H9 (cell line): ENCODE data around the gene RNF214. TPM values are rescaled to one million over a fixed set of nuclear protein-coding genes. Genes with fewer than 3 reads are reported as not detected.

ENCODE experiments used
- DNase-seq: peaks from one replicate; pipeline ENCODE4 v3.0.0-alpha.2; 2017
- H2AFZ ChIP-seq: one replicate; pipeline ENCODE4 v1.6.1; 2013; ENCODE audit warnings: mild to moderate bottlenecking, low read length, control low read depth, moderate library complexity
- H2AK5ac ChIP-seq: 2 replicates; pipeline ENCODE4 v1.6.1; 2013; ENCODE audit warnings: low read length, control low read depth, mixed read lengths; ENCODE audit not compliant: insufficient read length
- H2BK120ac ChIP-seq: one replicate; pipeline ENCODE4 v1.6.1; 2013; ENCODE audit warnings: low read depth, mild to moderate bottlenecking, low read length, control low read depth, inconsistent platforms; ENCODE audit not compliant: poor library complexity, severe bottlenecking
- H2BK12ac ChIP-seq: 2 replicates; pipeline ENCODE4 v1.6.1; 2013; ENCODE audit warnings: low read length, control low read depth, mixed read lengths, low read depth; ENCODE audit not compliant: insufficient read length
- H2BK15ac ChIP-seq: 2 replicates; pipeline ENCODE4 v1.6.1; 2013; ENCODE audit warnings: low read depth, low read length, control low read depth
- H2BK20ac ChIP-seq: one replicate; pipeline ENCODE4 v1.6.1; 2013; ENCODE audit warnings: low read depth, mild to moderate bottlenecking, low read length, control low read depth, inconsistent platforms; ENCODE audit not compliant: poor library complexity, severe bottlenecking
- H2BK5ac ChIP-seq: 2 replicates; pipeline ENCODE4 v1.6.1; 2013; ENCODE audit warnings: low read length, control low read depth, mixed read lengths; ENCODE audit not compliant: insufficient read length
- H3K14ac ChIP-seq: 2 replicates; pipeline ENCODE4 v1.6.1; 2013; ENCODE audit warnings: low read length, control low read depth; ENCODE audit not compliant: insufficient read depth
- H3K18ac ChIP-seq: 2 replicates; pipeline ENCODE4 v1.6.1; 2013; ENCODE audit warnings: low read depth, mild to moderate bottlenecking, mixed read lengths, low read length, control low read depth; ENCODE audit not compliant: insufficient read length
- H3K23ac ChIP-seq: 2 replicates; pipeline ENCODE4 v1.6.1; 2013; ENCODE audit warnings: low read length, control low read depth, mixed read lengths, low read depth; ENCODE audit not compliant: insufficient read length
- H3K23me2 ChIP-seq: 2 replicates; pipeline ENCODE4 v1.6.1; 2013; ENCODE audit warnings: low read depth, mild to moderate bottlenecking, mixed read lengths, low read length, control low read depth; ENCODE audit not compliant: insufficient read length, poor library complexity, severe bottlenecking
- H3K27ac ChIP-seq: 2 replicates; pipeline ENCODE4 v1.5.1; 2013; ENCODE audit warnings: low read length, control low read depth, mixed read lengths, low read depth; ENCODE audit not compliant: insufficient read length
- H3K27me3 ChIP-seq: 2 replicates; pipeline ENCODE4 v1.6.1; 2013; ENCODE audit warnings: low read length, control low read depth, inconsistent platforms; ENCODE audit not compliant: insufficient read depth
- H3K4ac ChIP-seq: 2 replicates; pipeline ENCODE4 v1.6.1; 2013; ENCODE audit warnings: low read depth, mild to moderate bottlenecking, control low read depth, inconsistent platforms, low read length, moderate library complexity
- H3K4me1 ChIP-seq: 2 replicates; pipeline ENCODE4 v1.6.1; 2013; ENCODE audit warnings: low read length, control low read depth, inconsistent platforms; ENCODE audit not compliant: insufficient read depth
- H3K4me2 ChIP-seq: 2 replicates; pipeline ENCODE4 v1.6.1; 2013; ENCODE audit warnings: low read length, control low read depth, mixed read lengths; ENCODE audit not compliant: insufficient read length, insufficient read depth
- H3K56ac ChIP-seq: 2 replicates; pipeline ENCODE4 v1.6.1; 2013; ENCODE audit warnings: low read depth, mild to moderate bottlenecking, mixed read lengths, low read length, control low read depth; ENCODE audit not compliant: insufficient read length
- H3K79me1 ChIP-seq: 2 replicates; pipeline ENCODE4 v1.6.1; 2013; ENCODE audit warnings: low read depth, mild to moderate bottlenecking, moderate library complexity, low read length, control low read depth, inconsistent platforms; ENCODE audit not compliant: insufficient read depth, poor library complexity, severe bottlenecking
- H3K79me2 ChIP-seq: 2 replicates; pipeline ENCODE4 v1.6.1; 2013; ENCODE audit warnings: low read length, control low read depth, inconsistent platforms; ENCODE audit not compliant: insufficient read depth
- H3K9ac ChIP-seq: 2 replicates; pipeline ENCODE4 v1.6.1; 2013; ENCODE audit warnings: low read length, control low read depth, mixed read lengths; ENCODE audit not compliant: insufficient read length; ENCODE audit errors: extremely low read depth
- H3K9me3 ChIP-seq: one replicate; pipeline ENCODE4 v1.6.1; 2013; ENCODE audit warnings: low read depth, low read length, inconsistent platforms; ENCODE audit not compliant: control insufficient read depth
- H3T11ph ChIP-seq: one replicate; pipeline ENCODE4 v1.6.1; 2013; ENCODE audit warnings: mild to moderate bottlenecking, low read length, control low read depth, inconsistent platforms
- H4K20me1 ChIP-seq: one replicate; pipeline ENCODE4 v1.6.1; 2013; ENCODE audit not compliant: control insufficient read depth, insufficient read length, insufficient read depth
- H4K5ac ChIP-seq: 2 replicates; pipeline ENCODE4 v1.6.1; 2013; ENCODE audit warnings: low read depth, mild to moderate bottlenecking, mixed read lengths, low read length, control low read depth; ENCODE audit not compliant: insufficient read length
- H4K8ac ChIP-seq: replicated peaks from 2 replicates; pipeline ENCODE4 v1.6.1; 2013; ENCODE audit warnings: low read length, control low read depth, mixed read lengths, low read depth; ENCODE audit not compliant: insufficient read length
- H4K91ac ChIP-seq: 2 replicates; pipeline ENCODE4 v1.6.1; 2013; ENCODE audit warnings: low read depth, mild to moderate bottlenecking, moderate library complexity, mixed read lengths, low read length, control low read depth; ENCODE audit not compliant: insufficient read length
- H3K27ac Mint-ChIP-seq, 3 experiments: 2 replicates in 2 of 3; 3 replicates in 1 of 3; pipeline ENCODE4 v1.8.0; 2020 to 2021; ENCODE audit warnings: mixed read lengths in 3 of 3, mild to moderate bottlenecking in 1 of 3, moderate library complexity in 1 of 3
- H3K27me3 Mint-ChIP-seq: 2 replicates; pipeline ENCODE4 v1.8.0; 2021; ENCODE audit warnings: low read depth, mild to moderate bottlenecking, moderate library complexity, mixed read lengths
- H3K36me3 Mint-ChIP-seq, 3 experiments: 2 replicates in 2 of 3; 3 replicates in 1 of 3; pipeline ENCODE4 v1.8.0; 2020 to 2021; ENCODE audit warnings: low read depth in 3 of 3, mixed read lengths in 3 of 3; ENCODE audit not compliant: insufficient read depth in 1 of 3
- H3K4me1 Mint-ChIP-seq, 2 experiments: 2 replicates each; pipeline ENCODE4 v1.8.0; 2020; ENCODE audit warnings: mixed read lengths in 2 of 2
- H3K4me3 Mint-ChIP-seq, 2 experiments: 2 replicates in 1 of 2; 3 replicates in 1 of 2; pipeline ENCODE4 v1.8.0; 2020 to 2021; ENCODE audit warnings: mild to moderate bottlenecking in 2 of 2, mixed read lengths in 2 of 2, moderate library complexity in 1 of 2
- H3K9me3 Mint-ChIP-seq, 2 experiments: 2 replicates in 1 of 2; 3 replicates in 1 of 2; pipeline ENCODE4 v1.8.0; 2020; ENCODE audit warnings: mild to moderate bottlenecking in 2 of 2, mixed read lengths in 2 of 2, moderate library complexity in 1 of 2
- CTCF ChIP-seq: fragments of 200-600 bp; sonication (generic); conservative IDR thresholded peaks from 3 replicates; pipeline ENCODE4 v1.8.0; 2021; ENCODE audit warnings: antibody characterized with exemption, mild to moderate bottlenecking
- WGBS: extraction: QIAGEN DNeasy Blood & Tissue Kit; methylation state at CpG from one replicate; pipeline ENCODE4 v1.1.7; 2013; ENCODE audit warnings: missing lambda C conversion rate, low lambda C conversion rate, mixed read lengths; ENCODE audit not compliant: insufficient read length; ENCODE audit errors: extremely low coverage; 5-methylcytosine and 5-hydroxymethylcytosine counted together
- total RNA-seq: library from RNA; stranded (reverse); gene quantifications from 2 replicates; pipeline ENCODE4 v1.2.1, GENCODE V29; 2021

RNF214 gene
- total RNA-seq, 1 experiment from 2014 or later, result 26.0 TPM

GRCh38 chr11:117210620-117211019, 21.9 kb upstream of the RNF214 start:
- H3K4me2 ChIP-seq, result no peak overlapping the region
- no peaks in the 10 kb centered on the region for H3K79me1 ChIP-seq
- no peak overlapping the region for H3K23ac ChIP-seq
- no peak overlapping the region for H2AK5ac ChIP-seq
- no peak overlapping the region for H3K27ac Mint-ChIP-seq
- no CpG with 5 or more reads among the region's 3 CpGs for WGBS
- peaks cover 2% of the 10 kb centered on the region; the same call in 1 of the 2 replicates for H3K27me3 Mint-ChIP-seq
- no peaks in the 10 kb centered on the region for H3K79me2 ChIP-seq
- no peaks in the 10 kb centered on the region for H4K20me1 ChIP-seq
- no peak overlapping the region for H3T11ph ChIP-seq
- no peak overlapping the region for H3K27ac ChIP-seq
- peaks cover 0 to 4% of the 10 kb centered on the region in 2 experiments; a peak in 1 of 4 replicates for H3K4me1 Mint-ChIP-seq
- no peaks in the 10 kb centered on the region for H3K9me3 Mint-ChIP-seq
- no peak overlapping the region for H4K8ac ChIP-seq
- H3K27me3 ChIP-seq, result no peaks in the 10 kb centered on the region
- no peak overlapping the region for H3K14ac ChIP-seq
- no peak overlapping the region for H3K18ac ChIP-seq
- no peaks in the 10 kb centered on the region for H3K4me1 ChIP-seq
- no peak overlapping the region for H2BK12ac ChIP-seq
- no peak overlapping the region for H3K9ac ChIP-seq
- no peak overlapping the region for H3K4me3 Mint-ChIP-seq
- no peak overlapping the region for H3K4ac ChIP-seq
- DNase-seq, result no peak
- H3K9me3 ChIP-seq, result no peaks in the 10 kb centered on the region
- H4K5ac ChIP-seq, result no peak overlapping the region
- H2BK20ac ChIP-seq, result no peak overlapping the region
- no peak overlapping the region for H2BK15ac ChIP-seq
- H2AFZ ChIP-seq, result no peak overlapping the region
- H2BK5ac ChIP-seq, result no peak overlapping the region
- H3K36me3 Mint-ChIP-seq, result peaks cover 4 to 19% (median 16%) of the 10 kb centered on the region in 3 experiments; a peak in 6 of 7 replicates
- TF ChIP-seq CTCF, result no peak
- no peak overlapping the region for H4K91ac ChIP-seq
- H2BK120ac ChIP-seq, result no peak overlapping the region
- H3K23me2 ChIP-seq, result no peaks in the 10 kb centered on the region
- no peak overlapping the region for H3K56ac ChIP-seq
